Measurements from ENCODE around the gene IGF2BP3. TPM values are rescaled to one million over a fixed set of nuclear protein-coding genes. Genes with fewer than 3 reads are reported as not detected.
"Not testable (repeated sequence)": the region's sequence is repeated elsewhere in the genome, so short reads cannot be mapped to it uniquely, and the experiment has no call there.

IGF2BP3 gene
- total and polyA plus RNA-seq, 10 of the 15 experiments (the other 5 are each of a cell fraction or from before 2014, with no cell fraction given), result 4.6 to 61.2 (median 36.9) TPM

- H3K27me3 ChIP-seq (replicated peaks in 1 of 2; ENCODE audit: control insufficient read depth in 2 of 2, insufficient read depth in 2 of 2, low read length in 1 of 2), result no peaks in the 10 kb centered on the region
- no peaks in the 10 kb centered on the region for H3K79me2 ChIP-seq (ENCODE audit: control insufficient read depth, insufficient read depth, low read length)
- H3K27ac ChIP-seq (ENCODE audit: control insufficient read depth, insufficient read depth), result no peak overlapping the region
- in situ Hi-C loops (cut with MboI), result no loop called here
- ChIA-PET POLR2A (interaction anchor here (0.6 kb wide), 1 partner anchor 74 kb away, joined by 4 read pairs; no protein-coding TSS in a partner anchor), RAD21 (ENCODE audit: unreplicated experiment) (no interaction called here), CTCF (interaction anchor here (1.4 to 1.5 kb wide), 3 partner anchors 37 to 52 kb away, joined by 3 read pairs; no protein-coding TSS in a partner anchor), SMC1A (ENCODE audit: uncharacterized antibody, unreplicated experiment) (interaction anchor here (0.7 to 1.9 kb wide), 4 partner anchors 11 to 42 kb away, joined by 3 to 4 read pairs (median 4); no protein-coding TSS in a partner anchor)
- no peak for TF ChIP-seq ZNF207 (IDR thresholded peaks at IDR 0.05; ENCODE audit: borderline replicate concordance)
- H3K4me1 ChIP-seq (ENCODE audit: control insufficient read depth, insufficient read depth, low read length), result no peaks in the 10 kb centered on the region
- 93% methylated on average over 7 of the region's 7 CpGs for WGBS (ENCODE audit: insufficient coverage, insufficient replicate concordance, low lambda C conversion rate, missing lambda C conversion rate)
- no peak overlapping the region for H3K9ac ChIP-seq (ENCODE audit: control insufficient read depth, insufficient read depth, low read length)
- H3K4me3 ChIP-seq, result no peak overlapping the region
- no peak overlapping the region for H2AFZ ChIP-seq (ENCODE audit: control insufficient read depth, low read depth, low read length)
- H4K20me1 ChIP-seq (ENCODE audit: control insufficient read depth, insufficient read depth), result no peaks in the 10 kb centered on the region
- no peaks in the 10 kb centered on the region for H3K9me3 ChIP-seq (replicated peaks; ENCODE audit: control insufficient read depth, insufficient read depth, low read length)
- H3K4me2 ChIP-seq (ENCODE audit: control insufficient read depth, insufficient read depth), result no peak overlapping the region
- ATAC-seq (no peak), DNase-seq (ENCODE audit: low read depth, low spot score) (no peak), FAIRE-seq (no peak)
- intact Hi-C loops (cut with micrococcal nuclease; ENCODE audit: unreplicated experiment), result no loop called here
- BruUV-seq (replicated peaks), result no TSS peak
- H3K36me3 ChIP-seq (ENCODE audit: control insufficient read depth in 2 of 2, insufficient read depth in 2 of 2, low read length in 1 of 2), result peaks cover 9 to 33% of the 10 kb centered on the region in 2 experiments
These were observed 154.9 kb downstream of the IGF2BP3 start for GRCh38 chr7:23315366-23315765.

- in situ Hi-C loops (cut with MboI); H3K27me3 ChIP-seq (replicated peaks in 1 of 2; ENCODE audit: control insufficient read depth in 2 of 2, insufficient read depth in 2 of 2, low read length in 1 of 2); H3K9ac ChIP-seq (ENCODE audit: control insufficient read depth, insufficient read depth, low read length); H3K79me2 ChIP-seq (ENCODE audit: control insufficient read depth, insufficient read depth, low read length); intact Hi-C loops (cut with micrococcal nuclease; ENCODE audit: unreplicated experiment); DNase-seq (ENCODE audit: low read depth, low spot score); H3K4me3 ChIP-seq; H4K20me1 ChIP-seq (ENCODE audit: control insufficient read depth, insufficient read depth); BruUV-seq (replicated peaks); H3K27ac ChIP-seq (ENCODE audit: control insufficient read depth, insufficient read depth); H3K4me2 ChIP-seq (ENCODE audit: control insufficient read depth, insufficient read depth); ATAC-seq; FAIRE-seq; POLR2A ChIA-PET; H3K9me3 ChIP-seq (replicated peaks; ENCODE audit: control insufficient read depth, insufficient read depth, low read length); H3K4me1 ChIP-seq (ENCODE audit: control insufficient read depth, insufficient read depth, low read length); H2AFZ ChIP-seq (ENCODE audit: control insufficient read depth, low read depth, low read length): not testable (repeated sequence)
- 79% methylated on average over 2 of the region's 2 CpGs for WGBS (ENCODE audit: insufficient coverage, insufficient replicate concordance, low lambda C conversion rate, missing lambda C conversion rate)
- ChIA-PET SMC1A (ENCODE audit: uncharacterized antibody, unreplicated experiment) (interaction anchor here (1.1 to 1.6 kb wide), 5 partner anchors 8 to 46 kb away, joined by 3 to 4 read pairs (median 3); no protein-coding TSS in a partner anchor), RAD21 (ENCODE audit: unreplicated experiment) (interaction anchor here (1.6 to 2.0 kb wide), 2 partner anchors 50 to 127 kb away, joined by 3 to 5 read pairs; no protein-coding TSS in a partner anchor), CTCF (interaction anchor here (0.7 kb wide), 1 partner anchor 39 kb away, joined by 3 read pairs; no protein-coding TSS in a partner anchor)
- H3K36me3 ChIP-seq (ENCODE audit: control insufficient read depth in 2 of 2, insufficient read depth in 2 of 2, low read length in 1 of 2), result peaks cover 10 to 29% of the 10 kb centered on the region in 2 experiments
These were observed 158.2 kb downstream of the IGF2BP3 start for GRCh38 chr7:23312141-23312540.

Data from GM12878 (cell line).